BLaER1 treated with 17β-estradiol and CSF1 and Interleukin-3, amounts not matched to agents 10 nM and 100 nM (cell line): ENCODE data around the gene METTL1.

Experiments
- H3K27ac ChIP-seq, 11 experiments: shearing (Covaris generic); formaldehyde crosslinking; 2 replicates each; pipeline ENCODE4 v1.8.1; 2022
- H3K27me3 ChIP-seq, 11 experiments: shearing (Covaris generic); formaldehyde crosslinking; 2 replicates each; pipeline ENCODE4 v1.8.1; 2022
- H3K36me3 ChIP-seq, 11 experiments: shearing (Covaris generic); formaldehyde crosslinking; 2 replicates each; pipeline ENCODE4 v1.8.1; 2022
- H3K4me1 ChIP-seq, 10 experiments: shearing (Covaris generic); formaldehyde crosslinking; 2 replicates each; pipeline ENCODE4 v1.8.1; 2022
- H3K4me2 ChIP-seq, 11 experiments: shearing (Covaris generic); formaldehyde crosslinking; 2 replicates each; pipeline ENCODE4 v1.8.1; 2022
- H3K4me3 ChIP-seq, 10 experiments: shearing (Covaris generic); formaldehyde crosslinking; 2 replicates each; pipeline ENCODE4 v1.8.1; 2022
- H3K9ac ChIP-seq, 11 experiments: shearing (Covaris generic); formaldehyde crosslinking; 2 replicates each; pipeline ENCODE4 v1.8.1; 2022
- H3K9me3 ChIP-seq, 11 experiments: shearing (Covaris generic); formaldehyde crosslinking; replicated peaks in 1 of 11; 2 replicates each; pipeline ENCODE4 v1.8.1; 2022
- H4K20me1 ChIP-seq, 11 experiments: shearing (Covaris generic); formaldehyde crosslinking; 2 replicates each; pipeline ENCODE4 v1.8.1; 2022
- Cebpa-rat ChIP-seq, 11 experiments: shearing (Covaris generic); IDR thresholded peaks; 2 replicates each; pipeline ENCODE4 v1.8.1; 2022

Gene METTL1

GRCh38 chr12:57732726-57733593, 38.9 kb downstream of the METTL1 start:
- no peak overlapping the region for H3K4me2 ChIP-seq
- no peak overlapping the region for H3K4me3 ChIP-seq
- H3K27me3 ChIP-seq: no peaks in the 10 kb centered on the region
- no peak overlapping the region for H3K27ac ChIP-seq
- H3K36me3 ChIP-seq: peaks cover 55 to 96% (median 84%) of the 10 kb centered on the region in 11 experiments
- H3K9me3 ChIP-seq: no peaks in the 10 kb centered on the region
- peaks cover 0 to 75% (median 19%) of the 10 kb centered on the region in 11 experiments; a peak in 13 of 22 replicates for H4K20me1 ChIP-seq
- 0 out of 20 replicates have a peak, but pooled peaks cover 0 to 5% (median 0%) of the 10 kb centered on the region in 10 experiments for H3K4me1 ChIP-seq
- H3K9ac ChIP-seq: no peak overlapping the region
- TF ChIP-seq Cebpa-rat (IDR thresholded peaks at IDR 0.05): no peak

GRCh38 chr12:57732270-57732669, 39.6 kb downstream of the METTL1 start:
- 0 out of 20 replicates have a peak, but pooled peaks cover 0 to 5% (median 0%) of the 10 kb centered on the region in 10 experiments for H3K4me1 ChIP-seq
- H3K4me2 ChIP-seq: no peak overlapping the region
- no peak overlapping the region for H3K4me3 ChIP-seq
- no peak for TF ChIP-seq Cebpa-rat (IDR thresholded peaks at IDR 0.05)
- H4K20me1 ChIP-seq: peaks cover 0 to 70% (median 19%) of the 10 kb centered on the region in 11 experiments; a peak in 13 of 22 replicates
- H3K27ac ChIP-seq: no peak overlapping the region
- peaks cover 62 to 96% (median 84%) of the 10 kb centered on the region in 11 experiments for H3K36me3 ChIP-seq
- no peaks in the 10 kb centered on the region for H3K27me3 ChIP-seq
- peaks cover 0 to 6% (median 3%) of the 10 kb centered on the region in 11 experiments; a peak in 13 of 22 replicates for H3K9me3 ChIP-seq
- H3K9ac ChIP-seq: no peak overlapping the region

- Histone ChIP-seq H3K9ac (no peak overlapping the region), H3K4me1 (0 out of 20 replicates have a peak, but pooled peaks cover 0 to 5% (median 0%) of the 10 kb centered on the region in 10 experiments), H4K20me1 (peaks cover 0 to 70% (median 12%) of the 10 kb centered on the region in 11 experiments; a peak in 12 of 22 replicates), H3K36me3 (peaks cover 69 to 96% (median 84%) of the 10 kb centered on the region in 11 experiments), H3K9me3 (peaks cover 0 to 14% (median 10%) of the 10 kb centered on the region in 11 experiments; a peak in 15 of 22 replicates), H3K4me2 (no peak overlapping the region), H3K4me3 (no peak overlapping the region), H3K27ac (no peak overlapping the region), H3K27me3 (no peaks in the 10 kb centered on the region)
- TF ChIP-seq Cebpa-rat (IDR thresholded peaks at IDR 0.05): no peak
Observed at GRCh38 chr12:57731411-57732080, 40.4 kb downstream of the METTL1 start.

DNA sequence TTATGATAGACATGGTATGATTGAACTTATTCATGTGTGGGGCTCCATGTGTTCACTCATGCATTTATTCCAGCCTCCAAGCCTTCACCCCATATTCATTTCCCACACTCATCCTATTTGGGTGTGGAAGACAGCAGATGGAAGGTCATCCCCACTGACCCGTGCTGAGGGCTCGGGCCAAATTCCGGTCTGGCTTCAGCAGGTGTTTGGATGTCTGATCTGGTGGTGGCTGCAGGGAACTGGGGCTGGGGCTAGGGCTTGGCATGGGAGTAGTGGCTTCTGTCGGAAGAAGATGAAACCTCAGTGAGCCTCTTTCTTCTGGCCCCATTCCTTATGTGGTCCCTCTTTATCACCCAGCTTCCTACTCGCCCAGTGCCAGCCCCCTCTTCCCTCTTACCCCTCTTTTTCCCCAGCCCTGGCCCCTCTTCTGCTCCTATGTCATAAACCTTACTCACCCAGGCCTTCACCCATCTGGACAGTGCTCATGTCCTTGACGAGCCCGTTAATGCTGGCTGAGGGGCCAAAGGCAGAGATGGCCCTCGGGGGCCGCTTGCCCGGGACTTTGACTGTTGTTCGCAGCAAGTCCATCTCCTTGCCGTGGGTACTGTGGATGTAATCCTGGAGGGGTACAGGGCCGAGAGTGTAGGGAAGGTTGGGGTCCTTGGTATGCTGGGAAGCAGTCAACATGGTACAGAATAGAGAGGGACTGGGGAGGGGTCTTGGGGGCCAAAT, 41.4 kb downstream of the METTL1 start:
- TF ChIP-seq Cebpa-rat (IDR thresholded peaks at IDR 0.05): no peak
- H4K20me1 ChIP-seq: peaks cover 0 to 61% (median 2%) of the 10 kb centered on the region in 11 experiments; a peak in 8 of 22 replicates
- no peak overlapping the region for H3K27ac ChIP-seq
- H3K4me3 ChIP-seq: no peak overlapping the region
- H3K4me1 ChIP-seq: no peaks in the 10 kb centered on the region
- no peak overlapping the region for H3K9ac ChIP-seq
- peaks cover 76 to 96% (median 91%) of the 10 kb centered on the region in 11 experiments for H3K36me3 ChIP-seq
- H3K4me2 ChIP-seq: no peak overlapping the region
- no peaks in the 10 kb centered on the region for H3K27me3 ChIP-seq
- H3K9me3 ChIP-seq: peaks cover 0 to 21% (median 13%) of the 10 kb centered on the region in 11 experiments; a peak in 15 of 22 replicates

DNA sequence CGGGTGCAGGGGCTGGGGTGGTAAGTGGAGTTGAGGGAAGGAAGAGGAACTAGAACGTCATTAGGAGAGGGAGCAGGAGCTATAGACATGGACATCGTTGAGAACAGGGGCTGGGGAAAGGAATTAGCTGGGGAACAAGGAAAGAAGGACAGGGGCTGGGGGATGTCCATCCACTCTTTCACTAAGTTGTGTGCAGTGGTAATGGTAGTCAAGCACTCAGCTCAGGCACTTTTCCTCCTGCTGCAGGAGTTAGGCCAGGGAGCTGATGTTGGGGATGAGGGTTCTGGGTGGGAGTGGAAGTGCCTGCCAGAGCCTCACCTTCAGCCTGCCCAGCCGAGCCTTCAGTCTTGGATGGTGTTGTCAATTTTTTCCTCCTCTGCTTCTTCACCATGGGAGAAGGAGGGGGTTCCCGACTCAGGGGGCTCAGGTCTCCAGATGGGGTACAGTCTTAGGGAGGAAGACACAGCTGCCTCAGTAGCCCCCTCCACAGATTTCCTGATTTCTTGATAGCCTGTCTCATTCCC, 42.5 kb downstream of the METTL1 start:
- Histone ChIP-seq H3K4me1 (peaks cover 0 to 7% (median 5%) of the 10 kb centered on the region in 10 experiments; a peak in 10 of 20 replicates), H3K27me3 (no peaks in the 10 kb centered on the region)

DNA sequence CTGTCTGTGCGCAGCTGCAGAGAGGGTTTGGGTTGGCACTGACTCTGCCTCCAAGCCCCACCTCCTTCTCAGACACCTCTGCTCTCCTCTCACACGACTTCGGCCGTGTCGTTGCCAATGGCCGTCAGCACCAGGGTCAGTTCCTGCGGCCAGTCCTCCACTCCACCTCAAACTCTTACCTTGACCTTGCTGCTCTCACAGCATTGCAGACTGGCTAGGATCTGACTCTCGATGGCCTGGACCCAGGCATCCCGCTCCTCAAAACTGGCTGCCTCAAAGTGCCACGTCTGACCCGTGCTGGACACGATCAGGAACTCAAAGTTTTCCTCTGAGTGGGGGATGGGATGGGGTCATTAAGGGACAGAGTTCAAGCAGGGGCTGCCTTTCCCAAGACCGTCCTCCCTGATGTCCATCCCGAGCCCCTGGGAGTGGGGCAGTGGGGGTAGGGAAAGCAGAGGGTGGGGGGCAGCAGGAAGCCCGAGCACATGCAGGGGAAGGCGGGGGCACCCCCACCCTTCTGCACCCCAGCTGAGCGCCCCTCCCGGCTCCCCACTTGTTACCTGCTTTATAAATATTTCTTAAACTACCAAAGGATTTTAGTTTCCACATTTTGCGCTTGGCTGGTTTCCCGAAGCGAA, 44.0 kb downstream of the METTL1 start:
- H3K4me2 ChIP-seq: no peak overlapping the region
- H3K9me3 ChIP-seq: peaks cover 0 to 21% (median 13%) of the 10 kb centered on the region in 11 experiments; a peak in 15 of 22 replicates
- peaks cover 0 to 7% (median 5%) of the 10 kb centered on the region in 10 experiments; a peak in 10 of 20 replicates for H3K4me1 ChIP-seq
- peaks cover 57 to 90% (median 67%) of the 10 kb centered on the region in 11 experiments for H3K36me3 ChIP-seq
- TF ChIP-seq Cebpa-rat (IDR thresholded peaks at IDR 0.05): no peak
- no peaks in the 10 kb centered on the region for H3K27me3 ChIP-seq
- H3K4me3 ChIP-seq: no peak overlapping the region
- H4K20me1 ChIP-seq: peaks cover 0 to 61% (median 4%) of the 10 kb centered on the region in 11 experiments; a peak in 6 of 22 replicates
- H3K27ac ChIP-seq: no peak overlapping the region
- no peak overlapping the region for H3K9ac ChIP-seq

More for the DNA sequence above, 42.5 kb downstream of the METTL1 start:
- Histone ChIP-seq H3K27ac (no peak overlapping the region), H3K36me3 (peaks cover 72 to 91% (median 82%) of the 10 kb centered on the region in 11 experiments), H4K20me1 (peaks cover 0 to 59% (median 0%) of the 10 kb centered on the region in 11 experiments; a peak in 5 of 22 replicates), H3K4me3 (no peak overlapping the region), H3K4me2 (no peak overlapping the region), H3K9ac (no peak overlapping the region), H3K9me3 (peaks cover 0 to 21% (median 13%) of the 10 kb centered on the region in 11 experiments; a peak in 15 of 22 replicates)
- TF ChIP-seq Cebpa-rat (IDR thresholded peaks at IDR 0.05): no peak

DNA sequence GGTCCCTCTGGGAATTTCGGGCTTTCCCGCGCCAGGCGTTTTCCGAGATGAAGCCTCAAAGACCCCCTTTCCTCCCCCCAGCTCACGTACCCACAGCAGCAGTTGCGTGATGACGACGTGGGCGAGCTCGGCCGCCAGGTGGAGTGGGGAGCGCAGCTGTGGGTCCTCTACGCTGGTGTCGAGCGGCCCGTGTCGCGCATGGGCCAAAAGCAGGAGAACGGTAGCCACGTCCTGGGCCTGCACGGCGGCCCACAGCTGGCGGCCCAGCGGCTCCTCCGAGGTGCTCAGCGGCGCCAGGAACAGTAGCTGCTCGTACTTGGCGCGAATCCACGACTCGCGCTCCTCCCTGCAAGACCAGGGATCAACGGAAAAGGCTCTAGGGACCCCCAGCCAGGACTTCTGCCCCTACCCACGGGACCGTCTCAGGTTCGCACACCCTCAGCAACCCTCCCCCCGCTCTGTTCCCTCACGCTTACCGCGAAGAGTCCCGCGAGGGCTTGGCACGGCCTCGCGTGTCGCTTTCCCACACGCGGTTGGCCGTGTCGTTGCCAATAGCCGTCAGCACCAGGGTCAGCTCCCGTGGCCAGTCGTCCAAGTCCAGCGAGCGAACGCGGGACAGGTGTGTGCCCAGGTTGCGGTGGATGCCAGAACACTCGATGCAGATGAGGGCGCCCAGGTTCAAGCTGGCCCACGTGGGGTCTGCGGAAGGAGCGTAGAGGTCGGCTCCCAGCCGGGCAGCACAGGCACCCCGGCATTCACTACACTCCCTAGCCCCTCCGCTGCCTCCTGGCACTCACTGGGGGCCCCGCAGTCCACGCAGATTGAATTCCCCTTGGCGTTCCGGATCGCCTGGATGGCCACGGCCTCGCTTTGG, 44.8 kb downstream of the METTL1 start:
- Histone ChIP-seq H3K9ac (no peak overlapping the region), H3K9me3 (peaks cover 0 to 21% (median 13%) of the 10 kb centered on the region in 11 experiments; a peak in 15 of 22 replicates), H3K4me3 (no peak overlapping the region), H3K27me3 (no peaks in the 10 kb centered on the region), H3K4me2 (no peak overlapping the region), H3K27ac (no peak overlapping the region), H3K4me1 (peaks cover 0 to 7% (median 5%) of the 10 kb centered on the region in 10 experiments; a peak in 10 of 20 replicates), H4K20me1 (peaks cover 0 to 60% (median 4%) of the 10 kb centered on the region in 11 experiments; a peak in 6 of 22 replicates), H3K36me3 (peaks cover 51 to 90% (median 61%) of the 10 kb centered on the region in 11 experiments)
- no peak for TF ChIP-seq Cebpa-rat (IDR thresholded peaks at IDR 0.05)
